Thyroid gland (tissue), 4 donors: ENCODE data around the gene DSP.

Experiments used
- CTCF ChIP-seq, 6 experiments: fragments of 200-600 bp in 3 of 6; fragments of 450-650 bp in 3 of 6; sonication (generic) in 3 of 6; IDR thresholded peaks; one replicate each; pipeline ENCODE4 v1.5.1; 2016 to 2019; ENCODE audit warnings: antibody characterized with exemption in 6 of 6, mild to moderate bottlenecking in 2 of 6, inconsistent platforms in 1 of 6, moderate library complexity in 1 of 6
- POLR2A ChIP-seq, 2 donors: fragments of 450-650 bp; IDR thresholded peaks; one replicate each; pipeline ENCODE4 v1.6.1; 2017; ENCODE audit warnings: antibody characterized with exemption in 2 of 2, mild to moderate bottlenecking in 2 of 2, moderate library complexity in 1 of 2

GRCh38 chr6:7529141-7529540 is 12.3 kb upstream of the DSP start:
- TF ChIP-seq CTCF (IDR thresholded peaks at IDR 0.05) = no peak
- no peak for TF ChIP-seq POLR2A (IDR thresholded peaks at IDR 0.05)
